ENCODE data around the gene PRKAG2.
"Not testable (repeated sequence)": the region's sequence is repeated elsewhere in the genome, so short reads cannot be mapped to it uniquely, and the experiment has no call there.

The PRKAG2 gene

DNA sequence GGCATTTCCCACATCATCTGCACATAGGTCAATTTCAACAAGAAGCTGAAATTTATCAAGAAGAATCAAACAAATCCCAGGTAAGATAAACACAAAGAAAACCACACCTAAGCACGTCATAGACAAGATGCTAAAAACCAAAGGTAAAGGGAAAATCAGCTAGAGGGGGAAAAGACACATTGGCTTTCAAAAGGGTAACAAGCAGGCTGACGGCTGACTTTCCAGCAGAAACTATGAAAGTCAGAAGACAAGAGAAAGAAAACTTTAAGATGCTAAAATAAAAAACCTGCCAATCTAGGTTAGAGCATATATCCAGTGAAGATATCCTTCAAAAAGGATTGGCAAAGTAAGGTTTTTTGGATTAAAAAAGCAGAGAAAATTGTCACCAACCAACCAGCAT, 297.3 kb downstream of the PRKAG2 start:
- DNase-seq = no peak

DNA sequence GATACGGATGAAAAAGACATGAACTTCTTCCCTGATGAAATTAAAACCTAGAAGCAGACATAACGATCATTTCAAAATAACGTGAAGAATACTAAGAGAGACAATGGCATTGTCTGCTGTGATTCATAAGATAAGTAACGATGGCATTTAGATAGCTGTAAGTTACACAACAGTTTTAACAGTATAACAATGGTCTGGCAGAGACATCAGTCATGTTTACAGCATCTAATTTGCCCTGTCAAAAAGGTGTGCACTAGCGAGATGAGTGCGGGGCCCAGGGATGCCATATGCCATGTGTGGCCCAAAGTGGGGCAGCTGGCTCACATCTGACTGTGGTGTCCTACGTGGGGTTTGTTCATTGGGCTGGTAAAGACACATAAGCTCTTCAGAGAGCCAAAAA, 301.5 kb downstream of the PRKAG2 start:
- DNase-seq = no peak

DNA sequence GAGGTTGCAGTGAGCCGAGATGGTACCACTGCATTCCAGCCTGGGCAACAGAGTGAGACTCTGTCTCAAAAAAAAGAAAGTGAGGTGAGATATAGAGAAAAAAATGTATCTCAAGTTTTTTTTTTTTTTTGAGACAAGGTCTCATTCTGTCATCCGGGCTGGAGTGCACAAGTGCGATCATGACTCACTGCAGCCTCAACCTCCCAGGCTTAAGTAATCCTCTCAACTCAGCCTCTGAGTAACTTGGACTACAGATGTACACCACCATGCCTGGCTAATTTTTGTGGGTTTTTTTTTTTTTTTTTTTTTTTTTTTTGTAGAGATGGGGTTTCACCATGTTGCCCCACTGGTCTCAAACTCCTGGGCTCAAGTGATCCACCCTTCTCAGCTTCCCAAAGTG, 303.9 kb downstream of the PRKAG2 start:
- DNase-seq = not testable (repeated sequence)

DNA sequence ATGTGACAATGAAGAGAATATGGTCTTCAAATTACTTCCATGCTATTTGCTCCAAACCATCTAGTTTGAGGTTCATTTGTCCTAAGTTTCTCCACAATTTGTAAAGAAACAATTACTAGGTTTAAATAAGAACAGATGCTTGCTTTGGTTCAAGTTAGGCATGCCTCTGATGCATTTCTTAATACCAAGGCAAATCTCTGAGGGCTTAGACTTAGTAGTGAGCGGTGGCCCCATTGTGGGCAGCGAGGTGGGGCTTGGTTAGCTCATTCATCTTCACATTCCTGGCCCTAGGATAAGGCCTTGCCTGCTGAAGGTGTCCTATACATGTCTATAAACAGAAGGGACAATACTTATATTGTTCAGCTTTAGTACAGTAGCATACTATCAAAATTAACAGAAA, 304.8 kb downstream of the PRKAG2 start:
- DNase-seq = no peak

DNA sequence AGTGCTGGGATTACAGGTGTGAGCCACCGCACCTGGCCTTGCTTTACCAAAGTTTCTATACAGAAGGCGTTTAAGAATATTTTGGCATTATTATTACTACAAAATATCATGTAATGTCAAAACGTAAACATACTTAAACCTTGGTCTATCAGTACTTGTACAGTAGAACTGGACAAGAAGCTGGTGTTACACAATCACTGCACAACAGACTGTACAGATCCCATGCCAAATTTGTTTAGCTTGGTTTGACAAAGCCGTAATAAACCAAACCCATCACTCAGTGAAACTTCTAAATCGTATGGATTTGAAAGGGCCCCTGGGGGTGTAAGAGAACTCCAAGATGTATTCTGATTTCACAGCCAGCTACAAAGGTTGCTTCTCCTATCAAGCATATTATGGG, 305.4 kb downstream of the PRKAG2 start:
- DNase-seq = no peak

DNA sequence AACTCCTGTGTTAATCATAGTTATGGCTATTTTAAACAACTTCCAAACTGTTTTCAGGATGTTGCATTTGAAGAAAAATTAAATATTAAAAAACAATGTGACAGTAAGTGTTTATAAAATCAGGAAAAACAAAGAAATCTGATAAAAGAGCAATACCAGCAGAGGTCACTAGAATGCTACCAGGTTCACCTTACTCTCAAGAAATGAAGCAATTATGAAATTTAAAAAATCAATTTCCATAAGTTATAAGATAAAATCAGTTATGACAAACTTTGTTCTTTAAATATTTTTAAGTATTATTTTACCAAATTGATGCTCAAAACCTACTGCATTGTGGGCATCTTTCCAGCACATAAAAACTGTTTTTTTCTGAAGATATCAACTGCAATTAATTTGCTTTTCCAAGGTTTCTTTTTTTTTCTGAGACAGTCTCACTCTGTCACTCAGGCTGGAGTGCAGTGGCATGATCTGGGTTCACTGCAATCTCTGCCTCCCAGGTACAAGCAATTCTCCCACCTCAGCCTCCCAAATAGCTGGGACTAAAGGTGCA, 306.5 kb downstream of the PRKAG2 start:
- DNase-seq = no peak

DNA sequence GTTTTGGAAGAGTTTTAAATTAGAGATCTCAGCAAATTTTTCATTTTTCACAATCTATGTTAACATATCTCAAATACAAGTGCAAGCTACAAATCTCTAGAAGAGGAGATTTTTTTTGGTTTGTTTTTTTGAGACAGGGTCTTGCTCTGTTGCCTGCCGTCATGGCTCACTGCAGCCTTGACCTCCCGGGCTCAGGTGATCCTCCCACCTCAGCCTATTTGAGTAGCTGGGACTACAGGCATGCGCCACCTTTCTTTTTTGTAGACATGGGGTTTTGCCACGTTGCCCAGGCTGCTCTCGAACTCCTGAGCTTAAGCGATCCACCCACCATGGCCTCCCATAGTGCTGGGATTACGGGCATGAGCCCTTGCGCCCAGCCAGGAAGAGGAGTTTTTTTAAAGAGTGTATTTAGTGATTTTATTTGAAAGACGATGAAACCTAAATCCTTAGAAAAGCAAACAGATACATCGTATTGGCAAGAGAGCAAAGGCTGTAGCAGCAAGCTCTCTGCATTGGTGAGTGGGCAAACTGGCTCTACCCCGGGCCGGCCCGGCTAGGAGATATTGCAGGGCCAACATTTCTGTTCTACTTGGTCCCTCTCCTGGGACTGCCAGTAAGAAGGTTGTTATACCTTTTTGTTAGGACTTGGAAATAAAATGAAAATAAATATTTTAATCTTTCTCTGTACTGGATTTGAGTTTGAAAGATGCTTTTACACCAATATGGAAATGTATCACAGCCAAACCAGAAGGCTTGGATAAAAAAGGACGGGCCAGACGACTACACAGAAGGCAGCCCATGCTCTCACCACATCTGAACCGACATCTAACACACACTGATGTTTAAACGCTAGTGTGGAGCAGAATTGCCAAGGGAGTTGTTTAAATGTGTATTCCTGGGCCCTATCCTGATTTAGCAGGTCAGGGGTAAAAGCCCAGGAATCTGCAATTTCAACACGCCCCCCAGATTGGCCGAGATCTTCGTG, 307.7 kb downstream of the PRKAG2 start:
- DNase-seq = no peak

DNA sequence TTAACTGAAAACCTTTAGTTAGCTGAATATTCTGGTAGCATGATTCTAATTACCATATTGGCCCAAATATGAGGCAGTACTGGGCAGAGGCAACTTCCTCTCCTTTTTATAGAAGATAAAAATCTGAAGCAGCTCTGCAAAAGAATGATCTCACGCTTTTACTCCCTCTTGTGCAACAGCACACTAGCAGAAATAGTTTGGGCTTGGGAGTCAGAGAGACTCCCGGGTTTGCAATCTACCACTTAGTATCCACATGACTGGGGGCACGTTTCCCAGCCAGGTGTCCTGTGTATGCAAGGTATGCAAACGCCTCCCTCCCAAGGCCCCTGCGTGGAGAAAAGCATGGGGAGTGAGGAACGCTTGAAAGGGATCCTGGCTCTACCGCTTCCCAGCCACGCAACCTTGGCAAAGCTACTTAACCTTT, 310.0 kb downstream of the PRKAG2 start:
- DNase-seq = no peak

DNA sequence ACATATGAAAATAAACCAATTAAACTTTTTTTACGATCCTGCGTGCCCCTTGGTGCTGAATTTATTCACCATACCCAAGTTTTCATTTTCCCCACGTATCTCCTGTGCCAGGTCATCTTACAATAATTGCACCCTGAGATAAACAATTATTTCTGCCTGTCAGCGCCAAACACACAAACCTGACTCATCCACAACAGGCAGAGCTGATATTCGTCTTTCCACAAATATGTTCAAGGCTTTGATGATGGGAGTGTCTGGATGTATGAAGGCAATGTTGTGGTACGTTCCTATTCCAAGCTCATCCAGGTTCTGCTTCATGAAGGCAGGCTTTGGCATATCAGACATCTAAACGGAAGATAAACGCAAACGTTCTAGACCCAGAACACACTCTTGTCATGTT, 311.4 kb downstream of the PRKAG2 start:
- DNase-seq = no peak

DNA sequence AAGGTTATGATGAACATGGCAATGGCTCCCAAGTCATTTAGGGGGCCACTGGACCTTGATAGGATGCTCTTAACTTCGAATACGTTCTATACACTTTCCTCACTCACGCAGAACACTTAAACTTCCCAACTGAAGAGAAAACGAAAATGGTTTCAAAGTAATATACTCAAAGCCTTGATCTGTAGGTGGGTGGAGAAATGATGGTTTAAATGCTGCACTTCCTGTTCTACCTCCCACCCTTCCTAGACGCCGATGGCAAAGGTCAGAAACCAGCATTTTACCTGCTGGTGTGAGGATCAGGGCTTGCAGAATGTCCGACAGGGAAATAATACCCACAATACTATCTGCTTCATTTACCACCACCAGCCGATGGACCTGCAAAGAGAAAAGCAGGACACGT, 316.7 kb downstream of the PRKAG2 start:
- no peak for DNase-seq

DNA sequence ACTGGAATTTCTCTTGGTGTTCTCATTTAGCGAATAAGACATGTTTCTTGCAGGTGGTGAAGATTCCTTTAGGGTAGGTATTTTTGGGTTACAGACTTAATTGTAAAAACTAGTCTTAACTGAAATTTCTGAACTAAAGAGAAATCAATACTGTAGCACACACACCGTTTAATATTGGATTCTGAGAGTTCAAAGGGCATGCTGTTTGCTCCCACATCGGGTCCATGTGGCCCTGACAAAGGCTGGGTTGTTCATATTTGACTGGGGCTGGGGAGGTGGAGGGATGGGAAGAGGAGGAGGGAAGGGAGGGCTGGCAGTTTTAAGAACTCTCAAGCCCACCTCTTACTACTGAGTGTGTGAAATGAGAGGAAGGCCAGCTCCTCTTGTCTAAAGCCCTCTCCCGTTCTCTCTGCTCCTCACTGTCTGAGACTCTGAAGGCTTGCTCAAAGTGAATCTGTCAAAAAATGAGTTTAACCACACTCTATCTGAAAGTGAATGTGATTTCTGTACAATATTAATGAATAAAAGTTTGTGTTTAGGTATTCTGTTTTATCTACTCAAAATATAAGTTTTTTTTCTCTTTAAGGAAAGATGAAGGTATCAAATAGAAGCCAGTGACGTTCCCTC, 317.2 kb downstream of the PRKAG2 start:
- DNase-seq = no peak

DNA sequence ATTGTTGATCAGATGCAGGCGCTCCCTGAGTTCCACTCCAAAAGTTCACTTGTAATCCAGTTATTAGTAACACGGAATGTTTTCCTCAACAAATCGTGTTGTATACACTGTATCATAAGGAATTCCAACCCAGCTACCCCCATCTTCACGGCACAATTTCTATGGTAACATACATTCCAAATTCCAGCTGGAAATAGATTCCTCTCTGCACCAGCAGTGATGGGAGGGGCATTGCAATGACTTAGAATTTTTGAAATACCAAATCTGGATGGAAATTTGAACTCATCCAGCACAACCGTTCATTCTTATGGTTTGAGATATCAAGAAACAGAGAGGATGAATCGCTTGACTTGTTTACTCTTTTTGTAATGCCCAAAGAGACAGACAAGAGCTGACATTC, 318.3 kb downstream of the PRKAG2 start:
- DNase-seq = no peak

DNA sequence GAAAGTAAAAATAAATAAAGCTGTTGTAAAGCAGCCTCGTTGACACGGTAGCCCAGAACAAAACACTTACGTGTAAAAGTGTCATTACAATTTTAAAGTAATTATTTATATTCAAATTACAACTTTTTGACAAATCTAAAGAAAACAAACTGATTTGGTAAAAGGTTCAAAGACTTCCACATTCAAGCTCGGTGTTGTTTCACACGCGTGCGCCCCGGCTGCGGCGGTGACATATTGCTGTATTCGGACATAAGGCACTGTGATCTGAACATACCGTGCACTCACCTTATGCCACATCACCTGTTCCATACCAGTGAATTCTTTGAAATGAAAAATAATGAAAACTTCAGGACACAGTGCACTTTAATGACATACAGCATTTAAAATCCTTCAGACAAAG, 320.3 kb downstream of the PRKAG2 start:
- DNase-seq = no peak

DNA sequence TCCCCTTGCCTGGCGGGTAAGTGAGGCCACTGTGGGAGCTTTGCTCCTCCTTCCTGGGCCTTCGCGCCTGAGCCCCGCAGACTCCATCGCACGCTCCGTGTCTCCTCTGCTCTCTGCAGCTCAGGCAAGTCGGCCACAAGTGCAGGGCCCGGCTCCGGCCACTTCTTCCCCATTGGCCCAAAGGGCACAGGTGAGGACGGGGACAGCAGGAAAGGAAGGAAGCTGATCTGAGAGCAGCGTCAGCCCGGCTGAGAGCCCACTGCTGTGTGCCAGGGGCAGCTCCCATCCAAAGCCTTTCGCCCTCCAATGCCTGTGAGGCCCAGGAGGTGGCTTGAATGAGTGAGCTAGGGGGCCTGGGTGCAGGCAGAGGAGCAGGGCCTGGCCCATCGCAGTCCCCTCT, 323.6 kb downstream of the PRKAG2 start:
- no peak for DNase-seq

DNA sequence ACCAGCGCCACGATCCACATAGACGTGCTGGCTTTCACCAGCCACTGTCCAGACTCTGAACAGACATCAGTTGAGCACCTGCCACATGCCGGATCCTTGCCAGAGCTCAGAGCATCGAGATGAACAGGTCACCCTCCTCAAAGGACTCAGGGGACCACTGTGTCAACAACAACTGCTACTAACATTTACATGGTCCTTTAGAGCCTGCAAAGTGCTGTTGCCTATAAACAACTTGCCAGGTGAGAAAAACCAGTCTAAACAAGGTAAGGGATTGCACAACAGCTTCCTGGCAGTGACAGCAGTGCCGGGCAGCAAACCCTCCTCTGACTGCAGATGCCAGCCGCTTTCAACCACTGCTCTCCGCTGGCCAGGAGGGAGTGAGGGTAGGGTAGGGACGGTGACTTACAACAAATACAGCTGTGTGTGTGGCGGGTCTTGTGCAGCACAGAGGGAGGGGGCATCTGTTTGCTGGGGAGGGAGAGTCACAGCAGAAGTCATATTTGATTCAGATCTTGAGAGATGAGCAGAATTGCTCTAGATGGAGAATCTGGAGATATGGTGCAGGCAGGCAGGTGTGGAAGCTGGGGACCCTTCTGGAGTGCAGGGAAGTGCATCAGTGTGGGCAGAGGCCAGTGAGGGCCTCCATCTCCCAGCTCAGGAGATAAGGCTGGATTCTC, 324.4 kb downstream of the PRKAG2 start:
- peak in 4 of 14 donors; percentile 14 to 53 (median 23) for DNase-seq

DNA sequence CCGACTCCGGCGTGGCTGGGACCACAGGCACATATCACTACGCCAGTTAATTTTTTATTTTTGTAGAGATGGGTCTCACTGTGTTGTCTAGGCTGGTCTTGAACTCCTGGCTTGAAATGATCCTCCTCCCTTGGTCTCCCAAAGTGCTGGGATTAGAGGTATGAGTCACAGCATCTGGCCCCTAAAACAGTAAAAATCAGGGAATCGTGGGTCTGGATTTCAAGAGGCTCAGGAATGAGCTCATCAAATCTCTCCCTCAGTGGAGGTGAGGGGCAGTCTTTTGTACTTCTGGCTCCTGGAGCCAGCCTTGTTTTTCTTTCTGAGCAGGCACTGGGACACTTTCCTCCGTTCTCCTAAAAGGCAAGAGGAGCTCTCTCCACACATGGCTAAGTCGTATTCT, 325.1 kb downstream of the PRKAG2 start:
- no peak for DNase-seq

DNA sequence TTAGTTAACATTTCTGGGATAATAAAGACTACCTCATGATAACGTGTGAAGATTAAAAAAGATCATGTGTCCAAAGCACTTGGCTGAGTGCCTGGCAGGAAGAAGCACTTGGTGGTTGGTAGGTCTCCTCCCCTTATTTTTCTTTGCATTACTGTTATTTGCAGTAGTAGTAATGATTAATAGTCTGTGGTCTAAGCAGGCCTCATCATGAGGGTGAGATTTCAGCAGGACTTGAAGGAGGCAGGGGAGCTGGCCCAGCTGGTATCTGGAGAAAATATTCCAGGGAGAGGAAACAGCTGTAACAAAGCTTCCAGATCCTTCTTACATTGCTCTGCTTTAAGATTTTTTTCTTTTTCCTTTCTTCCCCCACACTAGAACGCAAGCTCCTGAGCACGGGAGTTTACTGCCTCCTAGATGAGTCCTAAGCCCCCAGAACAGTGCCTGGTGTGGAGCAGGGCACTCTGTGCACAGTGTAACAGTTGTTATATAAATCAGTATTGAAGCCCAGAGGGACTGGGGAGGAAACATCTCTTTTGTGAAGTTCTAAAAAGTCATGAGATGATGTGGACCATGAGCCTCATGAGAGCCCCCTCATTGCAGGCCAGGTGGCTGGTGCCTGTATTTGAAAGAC, 326.1 kb downstream of the PRKAG2 start:
- DNase-seq = no peak

DNA sequence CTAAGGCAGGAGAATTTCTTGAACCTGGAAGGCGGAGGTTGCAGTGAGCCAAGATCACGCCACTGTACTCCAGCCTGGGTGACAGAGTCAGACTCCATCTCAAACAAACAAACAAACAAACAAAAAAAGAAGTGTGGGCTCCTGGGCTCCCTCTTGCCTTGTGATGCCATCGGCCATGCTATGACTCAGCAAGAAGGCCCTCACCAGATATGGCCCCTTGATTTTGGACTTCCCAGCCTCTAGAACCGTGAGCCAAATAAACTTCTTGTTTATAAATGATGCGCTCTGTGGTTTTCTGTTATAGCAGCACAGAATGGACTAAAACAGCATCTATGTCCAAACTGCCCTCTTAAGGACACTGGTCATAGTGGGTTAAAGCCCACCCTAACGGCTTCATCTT, 327.3 kb downstream of the PRKAG2 start:
- DNase-seq = no peak

DNA sequence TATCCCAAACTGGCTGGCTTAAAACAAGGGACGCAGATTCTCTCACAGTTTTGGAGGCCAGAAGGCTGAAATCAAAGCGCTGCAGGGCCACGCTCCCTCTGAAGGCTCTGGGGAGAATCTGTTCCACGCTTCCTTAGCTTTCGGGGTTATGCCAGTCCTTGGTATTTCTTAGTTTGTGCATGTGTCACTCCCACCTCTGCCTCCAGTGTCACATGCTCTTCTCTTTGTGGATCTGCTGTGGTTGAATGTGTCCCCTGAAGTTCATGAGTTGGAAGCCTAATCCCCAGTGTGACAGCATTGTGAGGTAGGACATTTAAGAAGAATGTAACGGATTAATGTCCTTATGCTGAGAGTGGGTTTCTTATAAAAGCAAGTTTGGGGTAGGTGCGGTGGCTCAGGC, 327.8 kb downstream of the PRKAG2 start:
- DNase-seq = no peak

DNA sequence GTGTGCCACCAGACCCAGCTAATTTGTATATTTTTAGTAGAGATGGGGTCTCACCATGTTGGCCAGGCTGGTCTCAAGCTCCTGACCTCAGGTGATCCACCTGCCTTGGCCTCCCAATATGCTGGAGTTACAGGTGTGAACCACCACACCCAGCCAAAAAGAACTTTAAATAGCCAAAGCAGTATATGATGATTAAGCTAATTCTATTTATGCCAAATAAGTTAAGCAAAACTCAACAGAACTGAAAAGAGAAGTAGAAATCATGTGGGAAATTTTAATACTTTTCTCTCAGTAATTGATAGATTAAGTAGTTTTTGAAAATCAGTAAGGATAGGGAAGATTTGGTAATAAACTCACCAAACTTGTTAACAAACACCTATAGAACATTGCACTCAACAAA, 332.7 kb downstream of the PRKAG2 start:
- no peak for DNase-seq

DNA sequence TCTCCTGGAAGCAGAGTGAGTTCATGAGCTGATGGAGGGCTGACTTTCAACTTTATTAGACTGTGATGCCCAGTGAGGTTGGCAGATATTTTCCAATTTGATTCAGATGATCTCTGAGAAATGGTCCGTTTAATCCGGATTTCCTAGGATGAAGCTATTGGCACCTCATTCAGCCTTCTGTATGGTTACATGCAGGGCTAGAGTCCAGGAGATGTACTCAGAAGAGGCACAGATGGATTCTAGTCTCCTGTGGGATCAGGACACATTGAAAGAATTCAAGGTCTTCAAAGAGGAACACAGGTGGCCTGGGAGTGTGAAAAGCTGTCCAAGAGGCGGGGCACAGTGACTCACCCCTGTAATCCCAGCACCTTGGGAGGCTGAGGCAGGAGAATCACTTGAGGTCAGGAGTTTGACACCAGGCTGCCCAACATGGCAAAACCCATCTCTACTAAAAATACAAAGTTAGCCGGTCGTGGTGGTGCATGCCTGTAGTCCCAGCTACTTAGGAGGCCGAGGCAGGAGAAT, 334.2 kb downstream of the PRKAG2 start:
- peak in 1 of 14 donors; percentile 77 for DNase-seq
